NCI-H446 treated with DMSO at 0.1 percent for 48 hours (cell line): Measurements from ENCODE around the gene ZXDA.
"Not testable (repeated sequence)": the region's sequence is repeated elsewhere in the genome, so short reads cannot be mapped to it uniquely, and the experiment has no call there.

Experiments
- DNase-seq: peaks from one replicate; lab custom pipeline; 2025; lab: John Stamatoyannopoulos, UW

ZXDA gene, protein sequence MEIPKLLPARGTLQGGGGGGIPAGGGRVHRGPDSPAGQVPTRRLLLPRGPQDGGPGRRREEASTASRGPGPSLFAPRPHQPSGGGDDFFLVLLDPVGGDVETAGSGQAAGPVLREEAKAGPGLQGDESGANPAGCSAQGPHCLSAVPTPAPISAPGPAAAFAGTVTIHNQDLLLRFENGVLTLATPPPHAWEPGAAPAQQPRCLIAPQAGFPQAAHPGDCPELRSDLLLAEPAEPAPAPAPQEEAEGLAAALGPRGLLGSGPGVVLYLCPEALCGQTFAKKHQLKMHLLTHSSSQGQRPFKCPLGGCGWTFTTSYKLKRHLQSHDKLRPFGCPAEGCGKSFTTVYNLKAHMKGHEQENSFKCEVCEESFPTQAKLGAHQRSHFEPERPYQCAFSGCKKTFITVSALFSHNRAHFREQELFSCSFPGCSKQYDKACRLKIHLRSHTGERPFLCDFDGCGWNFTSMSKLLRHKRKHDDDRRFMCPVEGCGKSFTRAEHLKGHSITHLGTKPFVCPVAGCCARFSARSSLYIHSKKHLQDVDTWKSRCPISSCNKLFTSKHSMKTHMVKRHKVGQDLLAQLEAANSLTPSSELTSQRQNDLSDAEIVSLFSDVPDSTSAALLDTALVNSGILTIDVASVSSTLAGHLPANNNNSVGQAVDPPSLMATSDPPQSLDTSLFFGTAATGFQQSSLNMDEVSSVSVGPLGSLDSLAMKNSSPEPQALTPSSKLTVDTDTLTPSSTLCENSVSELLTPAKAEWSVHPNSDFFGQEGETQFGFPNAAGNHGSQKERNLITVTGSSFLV

DNA sequence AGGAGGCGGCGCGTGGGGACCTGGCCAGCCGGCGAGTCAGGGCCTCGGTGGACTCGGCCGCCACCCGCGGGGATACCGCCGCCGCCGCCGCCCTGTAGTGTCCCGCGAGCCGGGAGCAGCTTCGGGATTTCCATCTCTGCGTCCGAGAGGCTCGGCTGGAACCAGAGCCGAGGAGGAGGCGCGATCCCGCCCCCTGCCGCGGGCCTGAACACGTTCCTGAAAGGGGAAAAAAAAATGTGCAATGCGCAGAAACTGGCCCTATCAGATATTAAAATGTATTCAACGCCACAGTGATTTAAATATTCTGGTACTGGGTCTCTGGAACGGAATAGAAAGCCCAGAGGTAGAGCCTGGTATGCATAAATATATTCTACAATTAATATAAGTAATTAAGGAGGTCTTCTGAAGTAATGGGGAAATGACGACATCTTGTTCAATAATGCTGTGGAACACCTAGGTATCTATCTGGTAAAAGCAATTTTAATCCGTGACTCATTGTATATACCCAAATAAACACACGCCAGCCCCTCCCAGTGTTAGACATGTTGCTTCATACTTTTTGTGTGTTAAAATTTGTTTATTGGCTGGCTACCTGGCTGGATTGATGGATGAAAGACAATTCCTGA lies at the start of gene ZXDA:
Gene ZXDA (minus strand): TSS at position 172 of the 626 bp plus-strand sequence. CDS start 38 bp downstream, at position 134.
- DNase-seq: peak; percentile 16

DNA sequence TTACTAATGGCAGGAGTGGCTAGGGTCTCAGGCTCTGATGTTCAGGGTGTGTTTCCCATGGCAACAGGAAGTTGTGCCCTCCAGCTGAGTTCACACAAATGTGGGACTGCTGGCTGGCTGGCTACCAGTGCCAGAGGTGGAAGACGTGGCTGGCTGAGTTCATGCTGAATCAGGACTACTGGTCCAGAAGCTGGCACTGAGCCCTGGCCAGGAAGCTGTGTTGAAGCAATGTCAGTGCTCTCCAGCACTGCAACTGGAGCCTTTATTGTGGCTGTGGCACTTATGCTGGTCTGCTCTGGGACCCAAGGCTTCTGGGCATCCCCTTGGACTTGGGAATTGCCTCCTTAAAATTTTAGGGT lies 42.0 kb upstream of the ZXDA start:
- DNase-seq: no peak

DNA sequence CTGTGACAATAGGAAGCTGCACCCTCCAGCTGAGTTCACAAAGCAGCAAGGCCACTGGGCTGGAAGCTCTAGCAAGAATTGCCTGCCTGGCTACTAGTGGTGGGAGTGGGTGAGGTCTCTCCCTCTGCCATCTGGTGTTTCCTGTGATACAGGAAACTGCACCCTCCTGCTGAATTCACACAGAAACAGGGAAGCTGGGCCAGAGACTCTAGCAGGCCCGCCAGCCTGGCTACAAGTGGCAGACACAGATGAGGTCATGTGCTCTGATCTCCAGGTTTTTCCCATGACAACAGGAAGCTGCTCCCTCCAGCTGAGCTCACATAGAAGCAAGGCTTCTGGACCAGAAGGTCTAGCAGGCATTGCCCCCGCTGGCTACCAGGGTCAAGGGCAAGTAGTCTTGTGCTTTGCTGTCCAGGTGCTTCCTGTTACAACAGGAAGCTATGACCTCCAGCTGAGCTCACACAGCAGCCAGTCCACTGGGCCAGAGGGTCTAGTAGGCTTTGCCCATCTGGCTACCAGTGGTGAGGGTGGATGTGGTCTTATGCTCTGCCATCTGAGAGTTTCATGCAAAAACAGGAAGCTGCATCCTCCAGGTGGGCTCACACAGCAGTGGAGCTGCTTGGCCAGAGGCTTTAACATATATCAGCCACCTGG lies 41.5 kb upstream of the ZXDA start:
- DNase-seq: no peak

DNA sequence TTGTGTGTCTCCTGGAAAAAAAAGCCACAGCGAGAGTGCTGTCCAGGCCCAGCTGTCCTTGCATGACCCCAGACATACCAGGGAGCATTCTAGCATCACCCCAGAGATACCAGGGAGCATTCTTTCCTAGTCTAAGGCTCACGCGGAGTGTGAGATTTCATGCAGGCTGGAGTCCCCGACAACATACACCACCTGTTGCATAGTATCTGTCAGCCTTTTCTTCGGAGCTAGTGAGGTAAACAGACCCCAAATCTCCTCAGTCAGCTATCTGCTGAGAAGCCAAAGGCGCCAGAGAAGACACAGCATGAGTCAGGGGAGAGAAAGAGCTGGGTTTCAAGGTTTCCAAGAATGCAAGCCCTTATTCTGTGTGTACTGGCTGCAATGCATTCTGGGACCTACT lies 23.1 kb upstream of the ZXDA start:
- no peak for DNase-seq

DNA sequence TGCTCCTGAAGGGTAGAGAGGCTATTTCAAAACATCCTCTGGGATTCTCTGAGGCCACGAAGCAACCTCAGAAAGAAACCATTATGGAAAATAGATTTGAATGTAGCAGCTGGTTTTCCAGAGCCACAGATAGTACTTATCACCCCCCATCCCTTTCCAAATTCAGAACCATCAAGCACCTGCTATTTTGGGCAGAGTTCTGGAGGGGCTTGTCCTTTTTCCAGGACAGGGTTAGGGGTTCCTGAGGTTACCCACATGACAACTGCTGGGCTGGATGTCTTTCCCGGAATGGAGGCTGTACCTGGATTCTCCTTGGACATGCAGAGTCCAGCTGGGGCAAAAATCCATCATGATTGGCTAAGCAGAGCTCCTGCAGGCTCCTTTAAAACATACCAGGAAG lies 22.0 kb upstream of the ZXDA start:
- DNase-seq: no peak

DNA sequence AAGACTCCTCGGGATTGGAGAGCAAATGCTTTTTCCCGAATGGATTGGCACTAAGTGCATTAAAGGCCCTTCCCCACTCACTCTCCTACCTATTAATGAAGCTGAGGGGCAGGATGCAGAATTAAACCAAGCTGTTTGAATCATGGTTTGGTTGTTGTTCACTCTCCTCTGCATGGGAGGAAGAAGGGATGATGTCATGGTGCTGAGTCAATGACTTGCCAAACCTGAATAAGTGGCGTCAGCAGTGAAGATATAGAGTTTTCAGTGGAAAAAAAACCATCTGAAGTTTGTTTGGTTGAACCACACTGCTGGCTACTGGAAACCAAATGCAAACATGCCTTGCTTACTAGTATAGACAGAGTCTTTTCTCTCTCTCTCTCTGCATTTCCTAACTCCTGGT lies 19.8 kb upstream of the ZXDA start:
- no peak for DNase-seq

DNA sequence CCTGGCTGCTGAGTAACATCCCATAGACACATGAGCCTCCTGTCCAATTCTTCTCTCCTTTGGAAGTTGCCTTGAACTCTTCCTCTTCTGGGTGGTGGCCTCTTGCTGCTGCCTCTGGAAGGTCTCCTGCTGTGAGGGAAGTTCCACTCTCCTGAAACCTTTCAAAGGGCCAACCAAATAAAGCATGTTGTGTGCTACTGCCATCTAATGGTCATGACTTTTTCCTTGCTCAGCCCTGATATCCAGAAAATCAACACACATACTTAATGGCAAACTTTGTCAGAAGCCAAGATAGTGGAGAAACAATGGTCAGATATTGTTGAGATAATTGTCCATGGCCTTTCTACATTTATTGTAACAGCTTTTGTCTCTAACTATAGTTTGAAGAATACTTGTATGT lies 19.1 kb upstream of the ZXDA start:
- DNase-seq: no peak

DNA sequence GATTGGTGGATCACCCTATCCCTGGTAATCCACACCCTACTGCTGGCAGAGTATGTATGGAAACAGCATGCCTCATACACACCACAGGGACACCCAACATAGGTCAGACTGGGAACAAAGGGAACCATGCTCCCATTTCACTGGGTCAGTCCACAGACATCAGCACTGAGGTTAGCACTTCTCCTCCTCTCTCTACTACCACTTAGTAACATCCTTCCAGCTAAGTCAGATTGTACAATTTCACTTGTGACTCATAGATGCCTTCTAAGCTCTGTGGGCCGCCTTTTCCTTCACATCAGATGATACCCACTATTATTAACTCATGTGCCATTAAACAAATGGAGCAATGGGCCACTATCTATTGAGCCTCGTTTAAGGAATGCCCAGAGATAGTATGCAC lies 15.5 kb upstream of the ZXDA start:
- no peak for DNase-seq

DNA sequence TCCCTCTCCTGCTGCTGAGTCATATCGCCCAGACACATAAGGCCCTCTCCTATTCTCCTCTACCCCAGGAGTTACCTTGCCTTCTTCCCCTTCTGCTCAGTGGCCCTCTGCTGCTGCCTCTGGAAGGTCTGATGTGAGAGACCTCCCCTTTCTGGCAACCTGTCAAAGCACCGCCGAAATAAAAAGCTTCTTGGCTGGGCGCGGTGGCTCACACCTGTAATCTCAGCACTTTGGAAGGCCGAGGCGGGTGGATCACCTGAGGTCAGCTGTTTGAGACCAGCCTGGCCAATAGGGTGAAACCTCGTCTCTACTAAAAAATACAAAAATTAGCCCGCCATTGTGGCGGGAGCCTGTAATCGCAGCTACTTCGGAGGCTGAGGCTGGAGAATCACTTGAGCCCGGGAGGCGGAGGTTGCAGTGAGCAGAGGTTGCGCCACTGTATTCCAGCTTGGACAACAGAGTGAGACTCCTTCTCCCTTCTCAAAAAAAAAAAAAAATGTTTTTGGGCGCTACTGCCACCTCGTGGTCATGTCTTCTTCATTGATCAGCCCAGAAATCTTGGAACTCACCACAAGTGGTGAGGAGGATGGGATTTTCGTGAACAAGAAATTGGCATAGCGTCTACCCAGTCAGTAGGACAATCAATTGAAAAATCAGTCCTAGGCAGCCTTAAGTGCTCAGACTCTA lies 8.6 kb upstream of the ZXDA start:
- no peak for DNase-seq

DNA sequence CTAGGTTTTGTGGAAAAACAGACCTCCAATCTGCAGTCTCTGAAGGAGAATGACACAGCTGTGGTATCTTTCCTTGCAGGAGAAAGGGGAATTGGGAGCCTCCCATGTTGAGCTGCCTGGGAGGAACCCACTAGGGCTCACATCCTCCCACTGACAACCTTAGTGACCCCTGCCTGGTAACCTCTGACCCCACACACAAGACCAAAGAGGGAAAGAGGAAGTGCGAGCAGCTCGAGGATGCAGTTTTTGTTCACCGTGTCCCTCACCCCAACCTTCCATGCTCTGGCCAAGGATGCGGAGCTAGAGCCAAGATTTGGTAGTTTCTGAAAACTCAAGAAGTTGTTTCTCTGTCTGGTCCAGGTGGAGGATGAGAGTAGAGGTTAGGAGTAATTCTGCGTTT lies 5.4 kb upstream of the ZXDA start:
- no peak for DNase-seq

DNA sequence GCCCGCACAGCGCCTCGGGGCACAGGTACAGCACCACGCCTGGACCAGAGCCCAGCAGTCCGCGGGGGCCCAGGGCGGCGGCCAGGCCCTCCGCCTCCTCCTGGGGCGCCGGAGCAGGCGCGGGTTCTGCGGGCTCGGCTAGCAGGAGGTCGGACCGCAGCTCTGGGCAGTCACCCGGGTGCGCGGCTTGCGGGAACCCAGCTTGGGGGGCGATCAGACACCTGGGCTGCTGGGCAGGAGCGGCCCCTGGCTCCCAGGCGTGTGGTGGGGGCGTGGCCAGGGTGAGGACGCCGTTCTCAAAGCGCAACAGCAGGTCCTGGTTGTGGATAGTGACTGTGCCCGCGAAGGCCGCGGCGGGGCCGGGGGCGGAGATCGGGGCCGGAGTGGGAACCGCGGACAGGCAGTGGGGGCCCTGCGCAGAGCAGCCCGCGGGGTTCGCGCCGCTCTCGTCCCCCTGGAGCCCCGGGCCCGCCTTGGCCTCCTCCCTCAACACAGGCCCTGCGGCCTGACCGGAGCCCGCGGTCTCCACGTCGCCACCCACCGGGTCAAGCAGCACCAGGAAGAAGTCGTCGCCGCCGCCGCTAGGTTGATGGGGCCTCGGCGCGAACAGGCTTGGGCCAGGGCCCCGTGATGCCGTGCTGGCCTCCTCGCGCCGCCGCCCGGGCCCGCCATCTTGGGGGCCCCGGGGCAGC lies 517 bp downstream of the ZXDA start:
- not testable (repeated sequence) for DNase-seq

DNA sequence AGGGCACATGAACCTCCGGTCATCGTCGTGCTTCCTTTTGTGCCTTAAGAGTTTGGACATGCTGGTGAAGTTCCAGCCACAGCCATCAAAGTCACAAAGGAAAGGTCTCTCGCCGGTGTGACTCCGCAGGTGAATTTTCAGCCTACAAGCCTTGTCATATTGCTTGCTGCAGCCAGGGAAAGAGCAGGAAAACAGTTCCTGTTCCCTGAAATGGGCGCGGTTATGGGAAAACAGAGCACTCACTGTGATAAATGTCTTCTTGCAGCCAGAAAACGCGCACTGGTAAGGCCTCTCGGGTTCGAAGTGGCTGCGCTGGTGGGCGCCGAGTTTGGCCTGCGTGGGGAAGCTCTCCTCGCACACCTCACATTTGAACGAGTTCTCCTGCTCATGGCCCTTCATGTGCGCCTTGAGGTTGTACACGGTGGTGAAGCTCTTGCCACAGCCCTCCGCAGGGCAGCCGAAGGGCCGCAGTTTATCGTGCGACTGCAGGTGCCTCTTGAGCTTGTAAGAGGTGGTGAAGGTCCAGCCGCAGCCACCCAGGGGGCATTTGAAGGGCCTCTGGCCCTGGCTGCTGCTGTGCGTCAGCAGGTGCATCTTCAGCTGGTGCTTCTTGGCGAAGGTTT lies 1.2 kb downstream of the ZXDA start:
- not testable (repeated sequence) for DNase-seq

DNA sequence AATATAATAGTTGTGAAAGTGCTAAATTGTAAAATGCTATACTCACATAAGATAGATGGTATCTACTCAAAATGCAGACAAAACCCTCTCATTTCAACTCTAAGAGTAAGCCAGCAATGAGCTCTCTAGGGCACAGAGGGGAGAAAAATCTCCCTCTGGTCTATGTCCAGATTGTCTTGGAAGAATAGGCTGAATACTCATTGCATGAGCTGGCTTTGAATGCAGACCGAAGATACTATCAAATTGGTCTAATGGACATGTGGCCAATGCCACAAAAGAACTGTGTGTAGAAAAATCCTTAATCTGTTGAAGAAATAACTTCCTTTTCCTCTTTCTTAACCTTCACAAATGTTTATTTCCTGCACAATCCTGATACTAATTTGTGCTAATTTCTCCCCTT lies 3.5 kb downstream of the ZXDA start:
- no peak for DNase-seq

DNA sequence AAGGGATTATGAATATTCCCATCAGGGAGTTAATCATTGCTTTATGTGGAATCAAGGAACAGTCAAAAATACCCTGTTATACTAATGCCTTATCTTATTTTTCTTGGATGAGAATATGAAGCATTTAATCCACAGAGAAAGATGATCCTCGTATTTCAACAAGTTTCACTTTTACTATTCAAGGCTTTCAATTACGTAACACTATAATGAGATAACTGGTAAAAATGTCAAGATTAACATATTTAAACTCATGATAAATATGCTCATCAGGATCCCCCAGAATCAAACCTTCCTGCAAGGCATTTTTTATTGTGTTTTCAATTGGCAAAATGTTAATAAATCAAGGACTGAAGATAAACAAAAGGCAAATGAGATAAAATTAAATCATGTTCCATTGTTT lies 5.1 kb downstream of the ZXDA start:
- DNase-seq: no peak

DNA sequence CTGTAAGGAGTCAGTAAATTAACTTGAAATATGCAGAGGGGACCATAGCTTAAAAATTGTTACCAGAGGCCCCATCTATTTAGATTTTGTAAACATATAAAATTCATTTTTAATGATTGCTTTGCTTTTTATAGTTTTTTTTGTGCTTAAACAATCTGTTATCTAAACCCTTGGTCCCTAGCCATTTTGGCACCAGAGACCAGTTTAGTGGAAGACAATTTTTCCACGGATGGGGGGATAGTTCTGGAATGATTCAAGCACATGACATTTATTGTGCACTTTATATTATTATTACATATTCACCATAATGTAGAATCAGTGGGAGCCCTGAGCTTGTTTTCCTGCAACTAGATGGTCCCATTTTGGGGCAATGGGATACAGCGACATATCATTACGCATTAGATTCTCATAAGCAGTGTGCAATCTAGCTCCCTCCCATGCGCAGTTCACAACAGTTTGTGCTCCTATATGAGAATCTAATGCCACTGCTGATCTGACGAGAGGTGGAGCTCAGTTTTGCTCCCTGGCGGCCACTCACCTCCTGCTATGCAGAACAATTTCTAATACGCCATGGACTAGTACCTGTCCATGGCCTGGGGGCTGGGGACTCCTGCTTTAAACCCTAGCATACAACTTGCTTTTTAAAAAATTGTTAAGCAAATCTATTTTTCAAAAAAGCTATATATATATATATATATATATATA lies 5.9 kb downstream of the ZXDA start:
- DNase-seq: no peak

DNA sequence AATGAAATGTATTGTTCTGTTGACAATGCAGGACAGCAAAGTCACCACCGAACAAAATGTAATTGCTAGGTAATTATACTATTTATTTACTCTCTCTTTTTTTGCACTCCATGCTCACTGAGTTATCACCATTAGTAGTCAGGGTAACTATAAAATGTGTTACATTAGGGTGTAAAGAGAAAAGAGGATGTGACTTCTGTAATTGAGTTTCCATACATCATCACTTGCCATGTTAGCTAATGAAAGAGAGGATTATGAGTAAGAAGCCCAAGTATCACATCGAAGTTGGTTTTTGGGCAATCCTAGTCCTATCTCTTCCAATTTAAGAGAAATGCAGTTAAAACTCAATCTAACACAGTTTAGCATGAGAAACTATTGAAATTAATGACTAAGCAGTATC lies 7.6 kb downstream of the ZXDA start:
- no peak for DNase-seq

DNA sequence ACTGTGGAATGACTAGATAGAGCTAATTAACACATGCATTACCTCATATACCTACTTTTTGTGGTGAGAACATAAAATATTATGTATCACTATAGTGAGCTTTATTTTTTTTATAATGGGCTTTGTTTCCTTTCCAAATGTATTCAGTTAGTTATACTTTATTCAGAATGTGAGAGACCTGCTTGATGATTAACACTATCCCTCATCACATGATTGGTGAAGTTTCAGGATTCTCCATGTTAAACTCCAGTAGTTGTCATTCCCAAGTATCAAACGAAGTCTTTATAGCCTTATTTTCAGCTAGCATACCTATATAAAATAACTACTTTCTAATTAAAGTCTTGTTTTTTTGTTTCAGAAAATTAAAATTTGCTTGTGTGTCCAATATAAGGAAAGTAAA lies 8.8 kb downstream of the ZXDA start:
- DNase-seq: no peak

DNA sequence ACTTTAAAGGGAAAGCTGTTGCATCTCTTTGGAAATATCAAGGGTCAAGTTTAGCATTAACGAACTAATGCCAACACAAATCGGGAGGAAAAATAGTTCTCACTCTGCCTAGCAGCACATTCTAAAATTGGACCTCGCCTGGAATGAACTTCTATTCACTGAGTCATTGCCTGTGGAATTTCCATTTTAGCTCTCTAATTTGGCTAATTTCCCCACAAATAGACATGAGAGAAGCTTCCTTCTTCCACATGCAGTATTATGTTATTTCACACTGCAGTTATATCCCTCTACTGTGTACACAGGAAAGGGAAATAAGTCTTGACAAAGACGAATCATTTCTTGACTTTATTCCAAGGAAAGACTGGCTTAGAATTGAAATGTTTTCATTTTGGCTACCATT lies 9.3 kb downstream of the ZXDA start:
- peak; percentile 59 for DNase-seq

DNA sequence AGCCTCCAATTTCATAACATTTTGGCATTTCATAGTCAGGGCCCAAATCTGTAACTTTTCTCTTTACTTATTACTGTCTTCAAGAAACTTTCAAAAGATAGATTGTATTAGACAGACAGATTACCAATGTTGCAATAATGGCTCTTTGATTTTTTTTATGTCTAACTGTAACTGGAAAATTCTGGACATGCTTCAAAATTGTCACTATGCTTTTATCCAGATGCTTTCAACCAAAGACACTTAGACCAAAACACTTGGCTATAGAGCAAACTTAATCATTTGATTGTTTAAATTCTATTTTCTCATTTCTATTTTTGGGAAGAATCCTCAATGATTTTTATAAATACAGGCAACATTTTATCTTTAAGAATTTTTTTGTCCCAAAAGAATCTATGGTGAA lies 10.4 kb downstream of the ZXDA start:
- no peak for DNase-seq

DNA sequence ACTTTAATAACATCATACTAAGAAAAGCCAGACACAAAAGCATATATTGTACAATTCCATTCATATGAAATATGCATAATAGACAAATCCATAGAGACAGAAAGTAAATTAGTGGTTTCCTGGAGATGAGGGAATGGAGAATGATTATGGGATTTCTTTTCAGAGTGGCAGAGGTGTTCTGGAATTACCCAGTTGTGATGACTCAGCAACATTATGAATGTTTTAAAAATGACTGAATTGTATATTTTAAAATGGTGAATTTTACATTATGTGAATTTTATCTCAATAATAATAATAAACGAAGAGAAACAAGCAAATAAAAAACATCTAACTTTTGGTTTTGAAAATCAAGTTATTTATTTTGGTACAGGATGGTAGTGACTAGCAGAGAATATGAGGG lies 11.2 kb downstream of the ZXDA start:
- no peak for DNase-seq
